Mononuclear cell (primary cell): ENCODE results near the gene UBE2E2. TPM values are rescaled to one million over a fixed set of nuclear protein-coding genes. Genes with fewer than 3 reads are reported as not detected.

Source experiments
- H3K27me3 ChIP-seq: 2 replicates; pipeline ENCODE4 v1.6.0; 2011; ENCODE audit warnings: low read length, control low read depth; ENCODE audit not compliant: insufficient read depth
- H3K4me1 ChIP-seq: 2 replicates; pipeline ENCODE4 v1.5.1; 2011; ENCODE audit warnings: mild to moderate bottlenecking, low read length, control low read depth; ENCODE audit not compliant: insufficient read depth
- H3K4me3 ChIP-seq: 2 replicates; pipeline ENCODE4 v1.5.1; 2011; ENCODE audit warnings: mild to moderate bottlenecking, low read length, moderate library complexity
- H3K9me3 ChIP-seq: 2 replicates; pipeline ENCODE4 v1.5.1; 2011; ENCODE audit warnings: low read depth, mild to moderate bottlenecking, control low read depth, low read length
- total RNA-seq: library from RNA; depleted of rRNA; stranded (reverse); fragments of >200 nt; gene quantifications from one replicate; pipeline ENCODE4 v1.2.3, GENCODE V29; 2012

The UBE2E2 gene
- total RNA-seq, 1 donor: 53.9 TPM

DNA sequence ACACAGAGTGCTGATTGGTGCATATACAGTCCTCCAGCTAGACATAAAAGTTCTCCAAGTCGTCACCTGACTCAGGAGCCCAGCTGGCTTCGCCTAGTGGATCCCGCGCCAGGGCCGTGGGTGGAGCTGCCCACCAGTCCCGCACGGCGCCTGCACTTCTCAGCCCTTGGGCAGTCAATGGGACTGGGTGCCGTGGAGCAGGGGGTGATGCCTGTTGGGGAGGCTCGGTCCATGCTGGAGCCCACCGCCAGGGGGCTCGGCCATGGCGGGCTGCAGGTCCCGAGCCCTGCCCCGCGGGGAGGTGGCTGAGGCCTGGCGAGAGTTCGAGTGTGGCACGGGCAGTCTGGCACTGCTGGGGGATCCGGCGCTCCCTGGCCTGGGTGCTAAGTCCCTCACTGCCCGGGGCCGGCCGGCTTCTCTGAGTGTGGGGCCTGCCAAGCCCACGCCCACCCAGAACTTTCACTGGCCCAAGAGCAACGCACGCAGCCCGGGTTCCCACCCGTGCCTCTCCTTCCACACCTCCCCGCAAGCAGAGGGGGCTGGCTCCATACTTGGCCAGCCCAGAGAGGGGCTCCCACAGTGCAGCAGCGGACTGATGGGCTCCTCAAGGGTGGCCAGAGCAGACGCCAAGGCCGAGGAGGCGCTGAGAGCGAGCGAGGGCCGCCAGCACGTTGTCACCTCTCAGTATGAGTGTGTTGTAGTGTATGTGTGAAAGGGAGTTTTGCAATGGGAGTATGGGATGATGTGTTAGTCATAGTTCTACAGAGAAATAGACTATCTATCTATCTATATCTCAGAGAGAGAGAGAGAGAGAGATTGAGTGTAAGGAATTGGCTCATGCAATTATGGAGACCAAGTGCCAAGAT, 69.0 kb downstream of the UBE2E2 start:
- Histone ChIP-seq H3K4me3 (no peak overlapping the region), H3K9me3 (no peaks in the 10 kb centered on the region), H3K27me3 (no peaks in the 10 kb centered on the region), H3K4me1 (no peaks in the 10 kb centered on the region)

DNA sequence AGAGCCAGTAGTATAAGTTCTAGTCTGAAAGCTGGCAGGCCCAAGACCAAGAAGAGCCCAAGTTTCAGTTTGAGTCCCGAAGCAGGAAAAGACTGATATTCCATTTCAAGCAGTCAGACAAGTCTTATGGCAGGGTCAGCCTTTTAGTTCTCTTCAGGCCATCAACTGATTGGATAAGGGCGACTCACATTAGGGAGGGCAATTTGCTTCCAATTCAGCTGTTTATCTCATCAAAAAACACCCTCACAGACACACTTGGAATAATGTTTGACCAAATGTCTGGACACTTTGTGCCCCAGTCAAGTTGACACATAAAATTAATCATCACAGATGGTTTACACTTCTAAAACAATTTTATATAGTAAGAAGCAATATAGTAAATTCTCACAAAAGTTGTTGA, 69.7 kb downstream of the UBE2E2 start:
- Histone ChIP-seq H3K9me3 (no peaks in the 10 kb centered on the region), H3K27me3 (no peaks in the 10 kb centered on the region), H3K4me3 (no peak overlapping the region), H3K4me1 (no peaks in the 10 kb centered on the region)

DNA sequence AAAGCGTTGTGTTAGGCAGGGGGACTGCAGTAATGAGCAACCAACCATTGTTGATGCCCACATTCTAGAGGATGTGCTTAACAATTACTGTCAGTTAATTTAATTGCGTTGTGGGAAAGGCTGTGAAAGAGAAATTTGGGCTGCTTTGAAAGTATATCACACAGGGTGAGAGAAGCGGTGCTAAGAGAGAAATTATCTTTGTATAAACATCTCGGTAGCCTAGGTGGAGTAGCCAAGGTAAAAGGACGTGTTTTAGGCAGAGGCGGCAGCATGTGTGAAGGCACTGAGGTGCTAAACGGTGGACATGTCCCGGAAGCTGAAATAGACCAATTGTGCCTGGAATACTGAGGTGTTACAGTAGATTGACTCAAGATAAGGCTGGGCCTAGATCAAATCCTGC, 71.9 kb downstream of the UBE2E2 start:
- no peaks in the 10 kb centered on the region for H3K4me1 ChIP-seq
- no peaks in the 10 kb centered on the region for H3K9me3 ChIP-seq
- H3K27me3 ChIP-seq: no peaks in the 10 kb centered on the region
- H3K4me3 ChIP-seq: no peak overlapping the region

DNA sequence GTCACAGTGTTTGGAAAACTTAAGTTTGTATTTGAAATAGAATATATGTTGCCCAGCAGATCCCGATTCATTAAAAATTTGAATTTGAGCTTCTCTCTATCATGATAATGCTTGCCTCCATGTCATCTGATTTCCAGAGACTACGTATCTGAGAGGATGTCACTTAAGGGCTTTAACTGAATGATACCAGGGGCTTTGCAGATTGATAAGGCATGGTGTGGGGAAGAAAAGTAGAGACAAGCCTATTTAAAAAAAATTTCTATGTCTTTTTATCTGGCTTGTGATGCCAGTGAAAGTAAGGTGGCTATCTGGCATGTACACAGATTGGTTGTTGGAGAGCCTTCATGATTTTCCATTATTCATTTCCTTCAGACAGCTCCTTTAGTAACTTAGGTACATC, 72.7 kb downstream of the UBE2E2 start:
- Histone ChIP-seq H3K27me3 (no peaks in the 10 kb centered on the region), H3K4me1 (no peaks in the 10 kb centered on the region), H3K4me3 (no peak overlapping the region), H3K9me3 (no peaks in the 10 kb centered on the region)

DNA sequence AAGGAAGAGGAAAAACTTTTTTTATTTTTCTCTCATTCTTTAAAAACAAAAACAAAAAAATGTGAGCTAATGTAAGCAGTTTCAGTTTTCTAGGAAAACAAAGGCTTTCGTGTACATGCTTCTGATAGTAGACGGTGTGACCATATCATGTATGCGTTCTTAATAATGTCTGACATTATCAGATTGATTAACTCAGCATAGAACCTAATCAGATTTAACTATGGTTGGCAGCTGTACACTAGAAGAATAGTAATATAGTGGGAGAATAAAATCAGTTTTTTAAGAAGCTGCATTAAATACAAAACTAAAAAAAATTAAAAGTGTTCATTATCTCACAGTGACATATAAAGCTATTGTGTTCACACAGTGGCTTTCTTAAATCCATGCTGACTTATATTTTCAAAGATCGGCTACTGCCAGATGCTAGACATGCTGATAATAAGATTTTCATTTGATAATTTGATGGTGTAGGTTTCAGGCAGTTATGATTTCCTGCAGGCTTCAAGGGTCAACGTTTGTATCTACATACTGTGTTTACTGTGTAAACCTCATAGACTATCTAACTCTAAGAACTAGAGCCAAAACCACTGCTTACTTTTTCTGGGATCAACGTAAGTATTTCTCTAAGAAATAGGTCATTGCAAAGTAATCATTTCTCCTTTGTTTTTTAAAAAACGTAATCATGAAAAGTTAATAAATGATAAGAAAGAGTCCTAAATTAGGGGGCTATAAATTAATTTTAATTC, 74.0 kb downstream of the UBE2E2 start:
- no peak overlapping the region for H3K4me3 ChIP-seq
- no peaks in the 10 kb centered on the region for H3K9me3 ChIP-seq
- H3K4me1 ChIP-seq: no peaks in the 10 kb centered on the region
- no peaks in the 10 kb centered on the region for H3K27me3 ChIP-seq

DNA sequence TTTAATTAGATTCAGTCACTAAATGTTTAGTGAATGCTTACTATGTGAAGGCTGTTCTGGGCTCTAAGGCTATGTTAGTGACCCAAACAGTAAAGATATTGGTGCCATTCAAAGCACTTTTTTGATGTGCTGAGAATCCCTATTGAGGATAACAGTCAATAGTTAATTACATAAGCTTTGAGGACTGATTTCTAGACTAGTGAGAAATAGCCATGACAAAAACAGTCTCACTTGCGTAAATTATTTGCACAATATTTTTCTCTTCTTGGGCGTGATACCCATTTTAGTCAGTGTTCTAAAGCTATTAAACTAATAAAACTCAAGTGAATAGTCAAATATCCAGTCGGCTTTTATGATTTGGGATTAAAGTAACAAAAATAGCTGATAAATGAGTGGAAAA, 74.6 kb downstream of the UBE2E2 start:
- Histone ChIP-seq H3K9me3 (no peaks in the 10 kb centered on the region), H3K27me3 (no peaks in the 10 kb centered on the region), H3K4me1 (no peaks in the 10 kb centered on the region), H3K4me3 (no peak overlapping the region)

DNA sequence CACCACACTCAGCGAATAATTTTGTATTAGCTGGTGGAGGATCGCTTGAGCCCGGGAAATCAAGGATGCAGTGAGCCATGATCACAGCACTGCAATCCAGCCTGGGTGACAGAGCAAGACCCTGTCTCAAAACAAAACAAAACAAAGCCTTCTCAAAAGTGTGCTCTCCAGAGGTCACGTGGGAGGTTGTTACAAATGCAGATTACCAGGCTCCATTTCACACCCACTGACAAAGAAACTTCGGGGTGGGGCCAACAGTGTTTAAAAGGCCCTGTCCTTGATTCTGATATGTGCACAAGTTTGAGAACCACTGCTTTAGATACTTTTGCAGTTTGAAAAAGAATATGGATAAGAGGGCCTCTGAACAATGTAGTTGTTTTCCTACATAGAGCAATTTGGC, 80.5 kb downstream of the UBE2E2 start:
- Histone ChIP-seq H3K27me3 (no peaks in the 10 kb centered on the region), H3K4me1 (no peaks in the 10 kb centered on the region), H3K9me3 (peaks cover 13% of the 10 kb centered on the region), H3K4me3 (no peak overlapping the region)

DNA sequence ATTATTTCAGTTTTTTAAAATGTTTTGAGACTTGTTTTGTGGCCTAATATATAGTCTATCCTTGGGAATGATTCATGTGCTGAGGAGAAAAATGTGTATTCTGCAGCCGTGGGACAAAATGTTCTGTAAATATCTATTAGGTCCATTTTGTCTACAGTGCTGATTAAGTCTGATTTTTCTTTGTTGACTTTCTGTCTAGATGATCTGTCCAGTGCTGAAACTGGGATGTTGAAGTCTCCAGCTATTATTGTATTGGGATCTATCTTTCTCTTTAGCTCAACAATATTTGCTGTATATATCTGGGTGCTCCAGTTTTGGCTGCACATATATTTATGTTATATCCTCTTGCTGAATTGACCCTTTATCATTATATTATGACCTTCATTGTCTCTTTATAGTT, 85.2 kb downstream of the UBE2E2 start:
- Histone ChIP-seq H3K27me3 (no peaks in the 10 kb centered on the region), H3K9me3 (peaks cover 13% of the 10 kb centered on the region), H3K4me3 (no peak overlapping the region), H3K4me1 (no peaks in the 10 kb centered on the region)

DNA sequence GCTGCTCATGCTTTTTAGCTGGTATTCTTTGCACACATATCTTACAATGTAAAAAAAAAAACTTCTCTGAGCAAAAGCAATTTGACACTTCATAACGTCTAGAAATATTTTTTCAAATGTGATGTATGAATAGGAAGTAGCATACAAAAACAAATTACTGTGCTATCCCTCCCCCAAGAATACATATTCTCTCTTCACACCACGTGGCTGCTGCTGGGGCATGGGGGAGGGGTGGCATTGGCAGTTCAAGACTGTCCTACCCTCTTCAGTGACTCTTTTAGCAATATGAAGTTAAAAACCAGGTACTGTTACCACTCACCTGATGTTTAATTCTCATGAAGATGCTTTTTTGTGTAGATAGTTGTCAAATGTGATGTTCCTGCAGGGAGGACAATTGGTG, 85.6 kb downstream of the UBE2E2 start:
- H3K4me3 ChIP-seq: no peak overlapping the region
- H3K27me3 ChIP-seq: no peaks in the 10 kb centered on the region
- peaks cover 13% of the 10 kb centered on the region for H3K9me3 ChIP-seq
- no peaks in the 10 kb centered on the region for H3K4me1 ChIP-seq

DNA sequence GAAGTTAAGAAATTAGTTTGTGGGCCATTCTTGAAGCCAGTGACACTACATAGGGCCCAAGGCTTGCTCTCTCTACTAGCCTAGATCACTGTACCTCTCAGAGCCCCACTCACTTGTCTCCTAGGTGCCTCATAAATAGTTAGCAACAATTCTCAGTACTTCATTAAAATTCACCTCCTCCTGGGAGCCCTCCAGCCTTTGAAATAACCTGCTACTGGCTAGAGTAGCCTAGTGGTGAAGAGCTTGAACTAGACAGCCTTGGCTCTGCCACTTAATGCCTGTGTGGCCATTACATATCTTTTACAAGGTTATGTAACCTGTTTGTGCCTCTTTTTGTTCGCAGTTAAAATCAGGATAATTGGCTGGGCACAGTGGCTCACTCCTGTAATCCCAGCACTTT, 89.3 kb downstream of the UBE2E2 start:
- no peak overlapping the region for H3K4me3 ChIP-seq
- H3K27me3 ChIP-seq: no peaks in the 10 kb centered on the region
- H3K4me1 ChIP-seq: no peaks in the 10 kb centered on the region
- H3K9me3 ChIP-seq: peaks cover 3% of the 10 kb centered on the region

DNA sequence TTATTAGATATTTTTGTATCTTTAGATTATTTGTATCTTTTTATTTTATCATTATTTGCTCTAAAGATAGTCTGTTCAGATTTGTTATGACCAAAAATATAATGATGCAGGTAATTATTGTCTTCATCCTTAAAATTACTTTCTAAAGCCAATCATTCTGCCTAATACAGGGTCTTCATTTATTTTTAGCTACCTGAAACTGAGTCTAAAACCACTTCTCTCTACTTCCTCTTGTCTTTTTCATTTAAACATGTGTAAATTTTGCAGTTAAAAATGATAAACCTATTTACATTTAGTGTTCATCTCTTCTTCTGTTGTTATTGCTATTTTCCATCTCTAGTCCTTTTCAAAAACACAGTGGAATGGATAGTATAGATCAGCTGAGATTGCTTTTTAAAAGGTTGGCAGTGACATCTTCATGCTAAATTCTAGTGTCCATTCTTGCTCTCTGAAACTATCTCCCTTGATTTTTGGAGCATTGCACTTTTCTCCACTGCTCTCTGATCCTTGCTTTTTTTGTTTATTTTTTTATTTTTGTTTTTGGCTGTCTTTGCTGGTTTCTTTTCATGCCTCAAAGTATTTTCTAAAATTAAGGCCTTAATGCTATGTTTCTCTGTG, 91.8 kb downstream of the UBE2E2 start:
- Histone ChIP-seq H3K27me3 (no peaks in the 10 kb centered on the region), H3K4me3 (no peak overlapping the region), H3K4me1 (no peaks in the 10 kb centered on the region), H3K9me3 (no peaks in the 10 kb centered on the region)

DNA sequence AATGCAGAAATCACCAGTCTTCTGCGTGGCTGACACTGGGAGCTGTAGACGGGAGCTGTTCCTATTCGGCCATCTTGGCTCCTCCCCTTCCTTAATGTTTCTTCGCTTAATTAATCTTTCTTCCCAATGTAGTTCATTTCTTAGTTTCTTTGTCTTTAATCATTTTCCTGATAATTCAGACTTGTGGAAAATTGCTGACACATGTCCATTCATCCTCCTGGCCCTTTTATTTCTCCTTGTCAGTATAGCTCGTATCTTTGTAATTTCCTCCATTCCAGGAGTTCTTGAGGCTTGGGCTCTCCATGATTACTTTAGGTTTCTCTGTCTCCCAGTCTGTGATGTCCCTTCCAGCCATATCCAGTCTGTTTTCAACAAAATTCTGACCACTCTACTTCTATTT, 98.7 kb downstream of the UBE2E2 start:
- no peaks in the 10 kb centered on the region for H3K4me1 ChIP-seq
- no peak overlapping the region for H3K4me3 ChIP-seq
- no peaks in the 10 kb centered on the region for H3K27me3 ChIP-seq
- H3K9me3 ChIP-seq: no peaks in the 10 kb centered on the region

DNA sequence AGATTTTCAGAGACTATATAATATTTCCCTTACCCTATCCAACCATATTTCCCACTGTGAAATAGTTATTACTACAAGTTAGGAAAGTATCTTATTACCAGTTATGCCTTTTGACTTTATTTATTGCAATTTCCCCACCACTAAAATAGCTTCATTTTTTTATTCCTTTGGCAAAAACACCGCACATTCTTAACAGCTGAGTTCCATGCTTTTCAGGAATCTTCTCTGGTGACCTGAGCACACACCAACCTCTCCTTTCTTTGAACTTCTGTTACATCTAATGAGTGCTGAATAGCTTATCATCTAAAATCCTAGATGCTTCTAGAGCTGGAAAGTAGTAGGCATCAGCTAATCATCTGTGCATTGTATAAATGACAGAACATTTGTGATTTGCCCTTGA, 99.1 kb downstream of the UBE2E2 start:
- H3K27me3 ChIP-seq: no peaks in the 10 kb centered on the region
- H3K9me3 ChIP-seq: no peaks in the 10 kb centered on the region
- no peaks in the 10 kb centered on the region for H3K4me1 ChIP-seq
- no peak overlapping the region for H3K4me3 ChIP-seq

DNA sequence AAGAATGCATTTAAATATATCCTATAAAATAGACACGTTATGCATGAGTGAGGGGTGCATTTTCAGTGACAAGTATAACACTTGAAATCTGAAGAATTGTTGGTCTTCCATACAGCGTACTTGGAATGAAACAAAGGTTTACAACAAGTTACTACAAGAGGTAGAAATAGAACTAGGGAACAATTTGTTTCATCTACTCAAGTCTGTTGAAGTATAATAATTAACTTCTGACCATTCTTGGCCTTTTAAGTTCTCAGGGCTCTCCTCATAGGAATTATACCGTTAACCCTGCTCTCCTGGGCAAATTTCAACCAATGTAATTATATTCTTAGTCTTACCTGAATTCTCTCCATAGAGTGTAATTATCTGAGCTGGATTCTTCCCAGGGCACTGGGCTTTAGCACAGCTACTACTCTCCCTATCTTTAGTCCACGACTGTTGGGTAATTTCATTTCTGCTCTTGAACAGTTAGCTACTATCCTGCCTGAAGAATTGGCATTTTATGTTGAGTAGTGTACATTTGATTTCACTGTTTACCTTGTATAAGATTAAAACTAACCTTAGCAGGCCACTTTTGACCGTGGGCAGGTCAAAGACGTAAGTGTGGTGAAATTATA, 100.6 kb downstream of the UBE2E2 start:
- H3K4me3 ChIP-seq: no peak overlapping the region
- no peaks in the 10 kb centered on the region for H3K4me1 ChIP-seq
- no peaks in the 10 kb centered on the region for H3K9me3 ChIP-seq
- H3K27me3 ChIP-seq: no peaks in the 10 kb centered on the region

DNA sequence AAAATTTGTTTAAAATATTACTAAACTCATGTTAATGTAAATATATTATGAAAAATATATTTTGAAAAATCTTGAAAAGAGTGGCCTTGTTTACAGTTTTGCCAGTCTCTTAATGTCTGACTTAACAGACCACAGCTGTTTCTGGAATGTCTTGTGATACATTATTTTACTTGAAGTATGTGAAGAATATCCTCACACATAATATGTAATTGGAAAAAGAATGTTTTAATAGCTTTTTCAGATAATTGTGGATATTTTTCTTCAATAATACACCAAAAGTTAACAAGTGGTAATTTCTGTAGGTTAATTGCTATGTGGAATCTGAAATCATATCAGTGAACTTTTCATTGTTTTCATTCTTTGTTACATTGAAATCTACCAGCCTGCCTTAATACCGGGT, 101.3 kb downstream of the UBE2E2 start:
- Histone ChIP-seq H3K27me3 (no peaks in the 10 kb centered on the region), H3K9me3 (no peaks in the 10 kb centered on the region)

More for the DNA sequence above, 101.3 kb downstream of the UBE2E2 start:
- Histone ChIP-seq H3K4me1 (no peaks in the 10 kb centered on the region), H3K4me3 (no peak overlapping the region)
